Measurements from ENCODE around the gene EDNRA.
A peak's percentile ranks its signal among the peaks of the same experiment; 100 is the strongest.

The EDNRA gene

DNA sequence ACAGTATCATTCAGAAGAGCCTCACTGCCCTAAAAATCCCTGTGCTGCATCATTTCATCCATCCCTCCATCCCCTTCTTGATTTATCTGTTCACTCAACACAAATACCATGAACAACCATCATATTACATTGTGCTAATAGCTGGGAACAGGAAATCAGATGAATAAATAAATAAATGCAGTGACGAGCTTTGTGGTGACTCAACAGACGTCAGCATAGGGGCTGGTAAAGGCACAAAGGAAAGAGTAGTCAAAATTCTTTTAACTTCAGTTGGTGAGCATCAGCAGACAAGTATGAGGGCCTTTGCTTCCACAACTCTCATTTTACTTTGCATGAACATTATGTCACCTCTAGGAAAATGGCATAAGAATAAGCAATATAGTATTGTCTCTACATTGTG is 65.5 kb downstream of the EDNRA start:
- DNase-seq (ENCODE audit: insufficient read length) = no peak
- TF ChIP-seq TAF1 (IDR thresholded peaks at IDR 0.05; ENCODE audit: borderline replicate concordance, low read depth, low read length) (no peak), POLR2AphosphoS5 (IDR thresholded peaks at IDR 0.05; ENCODE audit: low read depth, low read length) (no peak), POLR2A (IDR thresholded peaks at IDR 0.05; ENCODE audit: low read depth, low read length) (no peak)
- no peak for FAIRE-seq

- TF ChIP-seq POLR2A (IDR thresholded peaks at IDR 0.05; ENCODE audit: low read depth, low read length) (no peak), TAF1 (IDR thresholded peaks at IDR 0.05; ENCODE audit: borderline replicate concordance, low read depth, low read length) (no peak), POLR2AphosphoS5 (IDR thresholded peaks at IDR 0.05; ENCODE audit: low read depth, low read length) (no peak)
- peak; percentile 58 for FAIRE-seq
- no peak for DNase-seq (ENCODE audit: insufficient read length)
Observed at GRCh38 chr4:147547314-147548056, 66.6 kb downstream of the EDNRA start.

DNA sequence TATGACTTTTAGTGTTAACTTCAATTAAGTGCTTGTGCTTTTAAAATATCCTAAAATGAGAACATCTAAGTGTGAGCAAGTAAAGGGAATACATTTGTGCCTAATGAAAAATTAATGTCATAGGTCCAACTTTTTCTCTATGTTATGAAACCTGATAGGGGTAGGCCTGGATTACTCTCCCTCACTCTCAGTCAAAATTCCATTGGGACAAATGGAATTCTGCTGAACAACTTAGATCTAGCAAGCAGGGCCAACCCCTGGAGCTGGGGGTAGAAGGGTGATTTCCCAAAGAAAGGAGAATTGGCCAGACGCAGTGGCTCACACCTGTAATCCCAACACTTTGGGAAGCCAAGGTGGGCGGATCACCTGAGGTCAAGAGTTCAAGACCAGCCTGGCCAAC is 67.4 kb downstream of the EDNRA start:
- FAIRE-seq = no peak
- TF ChIP-seq POLR2AphosphoS5 (IDR thresholded peaks at IDR 0.05; ENCODE audit: low read depth, low read length) = no peak
- no peak for TF ChIP-seq TAF1 (IDR thresholded peaks at IDR 0.05; ENCODE audit: borderline replicate concordance, low read depth, low read length)
- TF ChIP-seq POLR2A (IDR thresholded peaks at IDR 0.05; ENCODE audit: low read depth, low read length) = no peak
- DNase-seq (ENCODE audit: insufficient read length) = no peak

DNA sequence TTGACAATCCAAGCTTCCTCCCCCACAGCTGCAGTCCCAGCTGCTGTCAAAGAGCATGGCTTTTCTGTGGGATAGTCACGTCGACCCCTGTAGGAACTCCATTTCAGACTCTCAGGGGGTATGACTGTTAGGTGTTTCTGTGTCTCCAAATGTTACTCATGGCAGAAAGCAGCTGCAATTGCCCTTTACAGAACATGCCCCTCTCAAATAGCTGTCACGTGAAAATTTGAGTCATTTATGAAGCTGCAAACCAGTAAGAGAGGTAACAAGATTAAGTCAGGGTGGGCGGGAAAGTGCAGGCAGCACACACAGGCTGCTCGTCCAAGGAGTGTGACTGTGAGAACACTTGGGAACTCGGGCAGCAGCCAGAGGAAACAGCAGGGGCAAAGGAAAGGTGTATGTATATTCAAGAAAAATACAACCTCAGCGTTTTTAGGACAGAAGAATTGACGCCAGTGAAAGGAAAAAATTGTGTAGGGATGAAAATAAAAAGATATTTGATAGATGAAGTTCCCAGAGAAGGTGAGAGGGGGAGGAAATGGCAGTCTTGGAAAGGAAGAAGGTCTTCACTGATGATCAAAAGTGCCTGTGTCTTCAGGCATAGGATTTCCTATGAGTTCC is 69.8 kb downstream of the EDNRA start:
- FAIRE-seq (peak; percentile 88), DNase-seq (ENCODE audit: insufficient read length) (peak; percentile 19)
- no peak for TF ChIP-seq POLR2A (IDR thresholded peaks at IDR 0.05; ENCODE audit: low read depth, low read length)
- TF ChIP-seq POLR2AphosphoS5 (IDR thresholded peaks at IDR 0.05; ENCODE audit: low read depth, low read length) = no peak
- TF ChIP-seq TAF1 (IDR thresholded peaks at IDR 0.05; ENCODE audit: borderline replicate concordance, low read depth, low read length) = no peak

GRCh38 chr4:147560625-147561024 is 79.7 kb downstream of the EDNRA start:
- TF ChIP-seq TAF1 (IDR thresholded peaks at IDR 0.05; ENCODE audit: borderline replicate concordance, low read depth, low read length) (no peak), POLR2AphosphoS5 (IDR thresholded peaks at IDR 0.05; ENCODE audit: low read depth, low read length) (no peak), POLR2A (IDR thresholded peaks at IDR 0.05; ENCODE audit: low read depth, low read length) (no peak)
- DNase-seq (ENCODE audit: insufficient read length) = no peak
- FAIRE-seq = no peak

- DNase-seq (ENCODE audit: insufficient read length) (no peak), FAIRE-seq (no peak)
- TF ChIP-seq POLR2AphosphoS5 (IDR thresholded peaks at IDR 0.05; ENCODE audit: low read depth, low read length) (no peak), TAF1 (IDR thresholded peaks at IDR 0.05; ENCODE audit: borderline replicate concordance, low read depth, low read length) (no peak), POLR2A (IDR thresholded peaks at IDR 0.05; ENCODE audit: low read depth, low read length) (no peak)
Observed at GRCh38 chr4:147566762-147567161, 85.9 kb downstream of the EDNRA start.

- no peak for TF ChIP-seq TAF1 (IDR thresholded peaks at IDR 0.05; ENCODE audit: borderline replicate concordance, low read depth, low read length)
- no peak for TF ChIP-seq POLR2A (IDR thresholded peaks at IDR 0.05; ENCODE audit: low read depth, low read length)
- no peak for TF ChIP-seq POLR2AphosphoS5 (IDR thresholded peaks at IDR 0.05; ENCODE audit: low read depth, low read length)
- FAIRE-seq (no peak), DNase-seq (ENCODE audit: insufficient read length) (no peak)
Observed at GRCh38 chr4:147567276-147567675, 86.4 kb downstream of the EDNRA start.

GRCh38 chr4:147570616-147571015 is 89.7 kb downstream of the EDNRA start:
- TF ChIP-seq TAF1 (IDR thresholded peaks at IDR 0.05; ENCODE audit: borderline replicate concordance, low read depth, low read length) = no peak
- no peak for TF ChIP-seq POLR2AphosphoS5 (IDR thresholded peaks at IDR 0.05; ENCODE audit: low read depth, low read length)
- no peak for TF ChIP-seq POLR2A (IDR thresholded peaks at IDR 0.05; ENCODE audit: low read depth, low read length)
- FAIRE-seq = no peak
- DNase-seq (ENCODE audit: insufficient read length) = no peak

GRCh38 chr4:147571036-147571770 is 90.3 kb downstream of the EDNRA start:
- FAIRE-seq (no peak), DNase-seq (ENCODE audit: insufficient read length) (no peak)
- TF ChIP-seq TAF1 (IDR thresholded peaks at IDR 0.05; ENCODE audit: borderline replicate concordance, low read depth, low read length) = no peak
- TF ChIP-seq POLR2AphosphoS5 (IDR thresholded peaks at IDR 0.05; ENCODE audit: low read depth, low read length) = no peak
- no peak for TF ChIP-seq POLR2A (IDR thresholded peaks at IDR 0.05; ENCODE audit: low read depth, low read length)

GRCh38 chr4:147576084-147576483 is 95.2 kb downstream of the EDNRA start:
- no peak for FAIRE-seq
- DNase-seq (ENCODE audit: insufficient read length) = no peak

GRCh38 chr4:147578051-147578476 is 97.2 kb downstream of the EDNRA start:
- no peak for DNase-seq (ENCODE audit: insufficient read length)
- FAIRE-seq = no peak
- TF ChIP-seq POLR2AphosphoS5 (IDR thresholded peaks at IDR 0.05; ENCODE audit: low read depth, low read length) = no peak
- no peak for TF ChIP-seq POLR2A (IDR thresholded peaks at IDR 0.05; ENCODE audit: low read depth, low read length)
- TF ChIP-seq TAF1 (IDR thresholded peaks at IDR 0.05; ENCODE audit: borderline replicate concordance, low read depth, low read length) = no peak

More at GRCh38 chr4:147576084-147576483, 95.2 kb downstream of the EDNRA start:
- TF ChIP-seq POLR2A (IDR thresholded peaks at IDR 0.05; ENCODE audit: low read depth, low read length) = no peak

All from GM12892 (cell line).